Pulmonary artery endothelial cell (primary cell): ENCODE measurements around the gene EXD2. TPM values are rescaled to one million over a fixed set of nuclear protein-coding genes. Genes with fewer than 3 reads are reported as not detected.
"Not testable (repeated sequence)": the region's sequence is repeated elsewhere in the genome, so short reads cannot be mapped to it uniquely, and the experiment has no call there.

Experiments used
- DNase-seq: peaks from one replicate; pipeline ENCODE4 v3.0.0-alpha.2; 2011; ENCODE audit warnings: low read depth, low spot score
- total RNA-seq: library from RNA; depleted of rRNA; stranded (reverse); fragments of >200 nt; gene quantifications from 2 replicates; pipeline ENCODE4 v1.2.3, GENCODE V29; 2014

Gene EXD2
- total RNA-seq, 1 donor from 2014 or later = 22.7 TPM

DNA sequence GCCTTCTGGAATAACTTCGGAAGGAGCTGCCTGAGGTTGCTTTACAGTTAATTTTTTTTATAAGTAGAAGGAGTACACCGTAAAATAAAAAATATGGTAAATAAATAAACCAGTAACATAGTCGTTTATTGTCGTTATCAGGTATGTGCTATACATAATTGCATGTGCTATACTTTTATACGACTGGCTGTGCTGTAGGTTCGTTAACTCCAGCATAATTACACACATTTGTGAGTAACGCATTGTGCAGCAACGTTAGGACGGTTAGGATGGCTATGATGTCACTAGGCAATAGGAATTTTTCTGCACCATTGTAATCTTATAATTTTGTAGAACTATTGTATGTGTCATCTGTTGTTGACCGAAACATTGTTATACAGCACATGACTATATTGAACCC lies 8.5 kb downstream of the EXD2 start:
- no peak for DNase-seq

DNA sequence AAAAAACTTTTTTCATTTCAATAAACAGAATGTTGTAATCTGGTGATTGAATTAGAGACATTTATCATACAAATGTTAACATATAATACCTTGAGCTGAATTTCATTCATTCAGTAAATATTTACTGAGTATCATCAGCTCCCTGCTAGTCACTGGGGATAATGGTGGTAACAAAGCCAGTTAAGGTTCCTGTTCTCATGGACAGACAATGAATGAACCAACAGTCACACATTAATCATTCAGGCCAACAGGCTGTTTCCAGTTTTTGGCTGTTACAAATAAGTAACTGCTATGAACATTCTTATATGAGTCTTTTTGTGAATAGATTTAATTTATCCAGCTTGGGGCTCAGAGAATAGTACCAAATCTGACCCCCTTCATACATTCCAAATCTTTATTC lies 13.5 kb downstream of the EXD2 start:
- no peak for DNase-seq

DNA sequence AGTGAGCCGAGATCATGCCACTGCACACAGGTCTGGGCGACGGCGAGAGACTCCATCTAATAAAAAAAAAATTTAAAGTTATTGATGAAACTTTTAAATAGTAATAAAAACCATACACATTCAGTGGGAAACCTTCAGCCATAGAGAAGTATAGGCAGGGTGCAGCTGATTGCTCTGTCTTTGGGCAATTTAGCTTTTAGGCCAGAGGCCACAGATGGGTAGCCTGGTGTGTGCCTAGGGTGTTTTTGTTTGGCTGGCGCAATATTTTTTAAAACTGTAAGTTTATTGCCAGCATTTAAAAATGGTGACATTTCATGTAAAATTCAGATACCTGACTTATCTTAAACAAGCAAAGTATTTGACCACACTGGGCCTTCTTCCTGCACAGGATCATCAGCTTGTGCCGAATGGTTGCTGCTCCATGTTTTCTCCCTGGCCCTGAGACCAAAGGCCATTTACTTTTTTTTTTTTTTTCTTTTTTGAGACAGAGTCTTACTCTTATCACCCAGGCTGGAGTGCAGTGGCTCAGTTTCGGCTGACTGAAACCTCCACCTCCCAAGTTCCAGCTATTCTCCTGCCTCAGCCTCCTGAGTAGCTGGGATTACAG lies 16.2 kb downstream of the EXD2 start:
- no peak for DNase-seq

DNA sequence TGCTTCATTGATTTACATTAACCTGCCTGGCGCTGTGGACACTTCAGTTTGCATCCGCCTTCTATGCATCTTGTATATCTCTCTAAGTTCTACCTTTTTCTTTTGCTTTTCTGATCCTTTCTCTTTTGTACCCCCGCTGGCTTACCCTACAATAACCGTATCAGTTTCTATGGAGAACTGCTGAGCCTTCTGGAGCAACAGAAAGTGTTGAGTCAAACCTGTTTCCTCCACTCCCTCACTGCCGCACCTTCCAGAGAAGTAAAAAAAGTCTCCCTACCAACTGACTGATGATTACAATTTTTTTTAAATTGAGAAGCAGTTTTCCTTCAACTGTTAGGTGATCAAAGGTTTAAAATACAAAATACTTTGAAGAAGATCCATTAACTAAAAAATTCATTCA lies 17.4 kb downstream of the EXD2 start:
- no peak for DNase-seq

DNA sequence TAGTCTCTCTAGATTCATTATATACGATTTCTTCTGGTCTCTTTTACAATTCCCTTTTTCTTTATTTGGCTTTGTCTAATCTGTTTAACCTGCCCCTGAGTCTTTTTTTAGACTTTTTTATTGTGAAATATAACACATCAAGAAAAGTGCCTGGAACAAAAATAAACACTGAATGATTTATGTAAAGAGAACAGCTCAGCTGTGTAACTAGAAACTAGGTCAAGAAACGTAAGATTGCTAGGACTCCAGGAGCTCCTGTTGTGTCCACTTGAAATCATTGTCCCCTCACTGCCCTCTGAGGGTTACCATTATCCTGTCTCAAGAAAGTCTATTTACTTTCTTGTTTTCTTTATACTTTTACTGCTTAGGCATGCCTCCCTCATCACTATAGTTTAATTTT lies 23.1 kb downstream of the EXD2 start:
- no peak for DNase-seq

DNA sequence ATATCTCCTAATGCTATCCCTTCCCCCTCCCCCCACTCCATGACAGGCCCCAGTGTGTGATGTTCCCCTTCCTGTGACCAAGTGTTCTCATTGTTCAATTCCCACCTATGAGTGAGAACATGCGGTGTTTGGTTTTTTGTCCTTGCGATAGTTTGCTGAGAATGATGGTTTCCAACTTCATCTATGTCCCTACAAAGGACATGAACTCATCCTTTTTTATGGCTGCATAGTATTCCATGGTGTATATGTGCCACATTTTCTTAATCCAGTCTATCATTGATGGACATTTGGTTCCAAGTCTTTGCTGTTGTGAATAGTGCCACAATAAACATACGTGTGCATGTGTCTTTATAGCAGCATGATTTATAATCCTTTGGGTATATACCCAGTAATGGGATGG lies 26.4 kb downstream of the EXD2 start:
- not testable (repeated sequence) for DNase-seq

DNA sequence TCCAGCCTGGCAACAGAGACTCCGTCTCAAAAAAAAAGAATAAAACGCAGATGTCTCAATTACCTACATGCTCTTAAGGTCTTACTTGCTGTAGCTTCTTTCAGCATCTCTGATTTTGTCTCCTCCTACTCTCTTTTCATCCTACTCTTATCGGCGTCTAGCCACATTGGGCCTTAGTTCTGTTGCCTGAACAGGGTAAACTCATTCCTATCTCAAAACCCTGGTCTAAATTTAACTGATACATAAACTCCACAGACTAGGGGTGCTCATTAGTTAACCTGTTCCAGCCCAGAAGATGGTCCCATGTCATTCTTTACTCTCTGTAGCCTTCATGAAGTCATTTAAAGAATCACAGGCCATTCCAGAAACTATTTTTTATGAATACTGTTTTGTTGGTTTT lies 33.6 kb downstream of the EXD2 start:
- no peak for DNase-seq

DNA sequence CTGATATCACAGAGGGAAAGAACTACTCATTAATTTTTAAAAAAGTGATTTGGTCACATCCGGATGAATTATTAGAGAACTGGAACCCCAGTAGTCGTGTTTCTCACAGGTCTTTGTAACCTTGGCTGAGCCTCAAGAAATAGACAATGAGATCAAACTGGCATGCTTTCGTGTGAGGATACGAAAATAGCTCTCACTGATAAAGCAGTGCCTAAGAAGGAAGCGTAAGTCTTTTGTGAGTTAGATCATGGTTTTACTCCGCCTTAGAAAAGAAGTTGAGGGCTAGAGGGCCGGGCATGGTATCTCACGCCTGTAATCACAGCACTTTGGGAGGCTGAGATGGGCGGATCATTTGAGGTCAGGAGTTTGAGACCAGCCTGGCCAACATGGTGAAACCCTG lies 34.9 kb downstream of the EXD2 start:
- peak; percentile 88 for DNase-seq

DNA sequence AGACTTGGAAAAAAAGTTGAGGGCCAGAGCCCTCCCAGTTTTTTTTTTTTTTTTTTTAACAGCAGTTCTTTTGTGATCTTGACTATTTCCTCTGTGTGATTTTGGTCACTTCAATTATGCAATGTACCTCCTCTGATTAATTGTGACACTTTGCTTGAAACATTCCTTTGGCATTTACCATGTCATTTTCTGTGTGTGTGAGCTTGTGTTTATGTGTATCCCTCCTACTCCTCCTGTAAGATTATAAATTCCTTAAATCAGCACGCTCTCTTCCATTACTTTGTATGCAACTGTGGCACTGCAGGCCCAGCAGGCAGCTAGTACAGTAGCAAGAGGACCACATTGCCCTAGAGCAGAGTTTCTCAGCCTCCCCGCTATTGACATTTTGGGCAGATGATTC lies 35.4 kb downstream of the EXD2 start:
- DNase-seq = no peak

DNA sequence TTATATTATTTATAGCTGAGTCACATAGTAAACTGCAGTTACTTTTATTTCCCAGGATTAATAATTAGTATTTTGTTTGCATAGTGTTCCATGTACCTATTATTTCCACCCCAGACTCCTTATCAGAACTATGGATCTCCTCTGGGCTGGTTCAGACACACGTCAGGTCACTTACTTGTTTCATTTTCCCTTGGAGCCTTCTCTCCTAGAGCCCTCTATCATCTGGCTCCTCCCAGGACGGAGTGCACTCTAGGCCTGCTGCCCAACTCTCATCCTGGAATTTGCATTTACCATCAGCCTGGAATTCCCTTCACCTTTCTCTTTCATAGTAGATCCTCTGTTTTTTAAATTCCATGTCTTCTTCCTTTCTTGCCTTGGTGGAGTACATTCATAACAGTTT lies 40.2 kb downstream of the EXD2 start:
- DNase-seq = no peak

DNA sequence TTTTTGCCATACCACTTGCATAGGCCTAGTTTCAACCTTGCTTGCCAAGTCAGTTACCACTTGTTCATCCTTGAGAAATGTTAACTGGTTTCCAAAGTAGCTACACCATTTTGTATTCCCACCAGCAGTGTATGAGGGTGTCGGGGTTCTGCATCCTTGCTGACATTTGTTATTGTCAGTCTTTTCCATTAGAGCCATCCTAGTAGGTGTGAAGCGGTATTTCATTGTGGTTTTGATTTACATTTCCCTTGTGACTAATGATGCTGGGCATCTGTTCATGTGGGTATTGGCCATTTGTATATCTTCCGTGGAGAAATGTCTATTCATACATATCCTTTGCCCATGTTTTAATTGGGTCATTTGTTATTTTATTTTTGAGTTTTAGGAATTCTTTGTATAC lies 41.1 kb downstream of the EXD2 start:
- no peak for DNase-seq

DNA sequence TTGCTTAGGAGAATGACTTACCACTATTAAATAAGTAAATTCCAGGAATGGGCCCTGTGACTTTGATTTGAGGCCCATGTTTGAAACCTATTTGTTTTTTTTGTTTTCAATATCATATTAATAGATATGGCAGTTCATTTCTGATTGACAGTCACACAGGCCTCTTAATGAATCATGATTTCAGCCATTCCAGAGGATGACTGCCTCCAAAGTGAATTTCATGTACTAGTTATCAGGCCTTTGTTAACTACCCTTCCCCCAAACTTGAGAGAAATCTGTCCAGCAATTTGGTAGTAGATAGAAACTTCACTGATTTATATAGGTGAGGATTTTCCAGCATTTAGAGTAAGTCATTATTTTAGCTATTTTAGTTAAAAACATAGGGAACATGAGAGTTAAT lies 42.8 kb downstream of the EXD2 start:
- DNase-seq = no peak

DNA sequence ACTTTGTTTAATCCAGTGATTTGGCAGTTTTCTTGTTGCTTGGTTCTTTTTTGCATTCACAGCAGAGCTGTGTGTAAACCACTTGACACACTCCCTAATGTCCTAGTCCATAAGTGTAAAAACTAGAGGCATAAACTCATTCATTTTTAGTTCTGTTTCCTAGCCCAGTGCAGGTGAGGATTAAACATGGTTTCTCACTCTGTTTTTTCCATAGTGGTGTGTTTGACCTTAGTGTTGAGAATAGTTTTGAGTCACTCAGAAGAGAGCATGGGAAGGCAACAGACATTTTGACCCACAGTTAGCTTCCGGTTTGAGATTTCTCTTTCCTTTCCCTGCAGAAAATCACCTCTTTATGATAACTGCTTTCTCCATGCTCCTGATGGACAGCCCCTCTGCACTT lies 44.4 kb downstream of the EXD2 start:
- no peak for DNase-seq

DNA sequence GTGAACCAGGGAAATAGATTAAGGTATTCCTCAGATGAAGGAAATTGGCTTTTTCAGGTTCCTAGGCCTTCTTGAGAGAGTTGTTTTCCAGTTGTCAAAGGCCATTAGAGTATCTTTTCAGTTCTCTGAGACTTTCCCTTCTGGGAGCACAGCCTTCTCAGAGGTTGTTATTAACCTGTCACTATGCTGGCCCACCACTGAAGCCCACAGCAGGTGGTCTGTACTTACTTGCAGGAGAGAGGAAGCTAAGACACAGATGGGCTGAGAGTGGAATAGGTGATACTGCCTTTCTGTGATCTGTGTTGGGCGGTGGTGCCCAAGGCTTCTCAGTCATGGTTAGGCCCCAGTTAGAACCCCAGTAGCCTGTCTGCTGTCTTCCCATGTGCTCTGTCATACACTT lies 45.8 kb downstream of the EXD2 start:
- DNase-seq = no peak

DNA sequence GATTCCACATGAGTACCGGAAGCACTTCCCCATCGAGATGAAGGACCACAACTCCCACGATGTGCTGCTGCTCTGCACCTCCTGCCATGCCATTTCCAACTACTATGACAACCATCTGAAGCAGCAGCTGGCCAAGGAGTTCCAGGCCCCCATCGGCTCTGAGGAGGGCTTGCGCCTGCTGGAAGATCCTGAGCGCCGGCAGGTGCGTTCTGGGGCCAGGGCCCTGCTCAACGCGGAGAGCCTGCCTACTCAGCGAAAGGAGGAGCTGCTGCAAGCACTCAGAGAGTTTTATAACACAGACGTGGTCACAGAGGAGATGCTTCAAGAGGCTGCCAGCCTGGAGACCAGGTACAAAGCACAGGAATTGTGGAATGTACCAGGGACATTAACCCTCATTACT lies 46.3 kb downstream of the EXD2 start:
- DNase-seq = no peak

DNA sequence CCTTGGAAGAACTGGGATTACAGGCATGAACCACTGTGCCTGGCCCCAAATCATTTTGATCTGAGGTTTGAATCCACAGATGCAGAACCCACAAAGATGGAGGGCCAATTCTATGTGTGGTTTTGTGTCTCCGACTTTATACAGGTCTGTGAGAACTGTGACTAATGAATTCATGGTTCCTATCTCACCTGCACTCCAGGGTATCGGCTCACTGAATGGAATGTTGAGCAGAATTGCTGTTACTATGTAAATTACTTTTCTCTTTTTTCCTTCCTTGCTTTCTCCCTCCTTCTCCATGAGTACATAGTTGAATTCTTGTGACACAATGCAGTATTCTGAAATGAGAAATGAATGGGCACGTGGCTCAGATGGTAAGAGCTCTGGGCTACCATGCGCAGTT lies 47.6 kb downstream of the EXD2 start:
- no peak for DNase-seq

DNA sequence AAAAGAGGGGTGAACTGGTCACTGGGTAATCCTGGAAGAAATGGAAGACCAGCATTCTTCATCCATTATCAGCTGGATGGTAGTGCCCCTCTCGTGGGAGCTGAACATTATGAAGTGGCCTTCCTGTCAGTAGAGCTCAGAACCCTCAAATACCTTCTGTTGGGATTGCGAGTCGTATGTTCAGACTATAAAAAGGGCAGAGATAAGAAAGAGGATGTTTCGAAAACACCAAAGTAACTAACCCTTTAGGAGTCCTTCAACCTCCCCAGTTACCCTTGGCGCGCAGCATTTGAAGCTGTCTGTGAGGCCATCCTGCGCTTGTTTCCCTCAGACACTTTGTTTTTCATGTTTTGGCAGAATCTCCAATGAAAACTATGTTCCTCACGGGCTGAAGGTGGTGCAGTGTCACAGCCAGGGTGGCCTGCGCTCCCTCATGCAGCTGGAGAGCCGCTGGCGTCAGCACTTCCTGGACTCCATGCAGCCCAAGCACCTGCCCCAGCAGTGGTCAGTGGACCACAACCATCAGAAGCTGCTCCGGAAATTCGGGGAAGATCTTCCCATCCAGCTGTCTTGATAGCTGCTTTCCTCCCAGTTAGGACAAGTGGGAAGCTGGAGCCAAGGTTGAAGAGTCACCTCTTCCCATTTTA lies 49.4 kb downstream of the EXD2 start:
- DNase-seq = no peak

DNA sequence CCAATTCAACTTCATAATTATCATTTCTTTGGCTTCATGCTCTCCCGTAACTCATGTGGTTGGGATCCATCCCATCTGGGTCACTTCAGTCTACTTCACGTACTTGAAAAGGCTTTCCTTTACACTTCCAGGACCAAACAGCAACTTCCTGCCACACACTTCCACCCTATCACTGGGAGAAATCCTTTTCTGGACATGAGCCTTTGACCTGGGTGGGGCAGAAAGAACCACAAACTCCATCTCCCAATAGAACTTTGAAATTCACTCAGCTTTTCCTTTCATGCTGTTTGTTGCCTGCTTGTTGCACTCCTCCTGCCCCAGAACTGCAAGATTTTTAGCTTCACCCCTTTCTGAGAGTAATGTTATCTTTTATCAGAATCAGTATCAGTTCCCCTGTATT lies 50.3 kb downstream of the EXD2 start:
- DNase-seq = no peak

DNA sequence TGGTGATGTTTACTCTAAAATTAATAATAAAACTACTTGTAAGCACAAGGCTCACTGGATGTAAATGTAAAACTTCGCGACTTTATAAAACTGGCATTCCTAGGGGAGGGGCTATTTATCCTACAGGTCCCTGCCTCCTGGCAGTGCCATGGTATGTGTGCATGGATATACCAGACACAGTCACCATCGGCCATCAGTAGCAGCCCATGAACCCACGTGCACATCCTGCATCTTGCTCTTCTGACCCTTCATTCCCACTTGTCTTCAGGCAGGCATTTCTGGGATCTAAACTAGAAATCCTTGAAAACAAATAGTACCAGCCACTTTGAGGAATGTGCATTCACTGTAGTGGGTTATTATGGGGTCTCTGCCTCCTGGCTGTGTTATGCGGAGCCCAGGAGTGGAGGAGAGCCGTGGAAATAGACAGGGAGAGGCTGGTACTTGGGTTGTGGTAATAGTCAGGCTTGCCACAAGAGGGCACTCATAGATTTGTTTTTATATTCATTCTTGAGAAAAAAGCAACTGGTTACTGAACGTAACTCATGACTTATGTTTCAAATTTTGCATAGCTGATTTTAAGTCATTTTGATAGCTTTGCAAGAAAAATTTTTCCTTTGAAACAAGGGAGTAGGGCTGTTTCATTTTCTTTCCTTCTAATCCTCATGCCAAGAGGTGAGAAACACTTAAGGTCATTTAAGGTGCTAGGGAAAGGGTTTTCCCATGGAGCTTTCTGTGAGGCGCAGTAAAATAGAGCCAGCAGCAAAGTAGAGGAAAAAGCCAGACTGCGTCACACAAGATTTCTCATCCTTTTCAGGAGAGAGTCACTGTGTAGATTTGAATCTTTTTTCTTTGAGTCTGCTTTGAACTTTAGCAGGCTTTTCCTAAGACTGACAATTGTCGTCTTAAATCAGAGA lies 51.3 kb downstream of the EXD2 start:
- DNase-seq = peak; percentile 17

DNA sequence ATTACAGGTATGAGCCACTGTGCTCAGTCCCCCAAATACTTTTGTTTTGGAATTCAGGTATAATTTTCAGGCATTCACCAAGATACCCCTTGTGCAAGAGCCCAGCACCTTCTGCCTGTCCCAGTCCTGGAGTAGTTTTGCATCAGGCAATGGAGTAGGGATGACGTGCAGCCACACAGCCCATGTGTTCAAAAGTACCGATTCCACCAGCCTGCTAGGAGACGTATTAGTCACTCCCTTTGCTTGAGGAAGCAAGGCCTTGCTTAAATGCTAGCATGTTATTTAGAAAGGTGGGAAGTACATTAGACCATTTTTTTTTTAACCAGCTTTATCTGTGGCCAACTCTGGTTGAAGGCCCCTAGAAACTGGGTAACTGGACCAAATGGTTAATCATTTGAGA lies 53.6 kb downstream of the EXD2 start:
- DNase-seq = no peak

DNA sequence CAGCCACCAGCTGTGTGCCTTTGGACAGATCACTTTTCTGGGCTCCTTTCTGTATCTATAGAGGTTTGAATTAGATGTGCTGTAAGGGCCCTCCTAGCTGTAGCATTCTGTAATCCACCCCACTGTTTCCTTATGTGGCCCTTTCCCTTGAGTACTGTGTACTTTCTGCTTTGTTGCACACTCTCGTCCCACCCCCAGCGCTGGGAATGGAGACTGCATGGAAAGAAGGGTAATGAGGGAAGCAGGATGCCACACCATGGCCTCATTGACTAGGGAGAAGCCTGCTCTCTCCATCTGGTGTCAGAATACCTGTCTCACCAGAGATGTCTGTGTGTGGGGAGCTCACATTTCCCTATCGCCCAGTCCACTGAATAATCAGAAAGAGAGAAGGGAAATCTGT lies 55.0 kb downstream of the EXD2 start:
- DNase-seq = no peak

DNA sequence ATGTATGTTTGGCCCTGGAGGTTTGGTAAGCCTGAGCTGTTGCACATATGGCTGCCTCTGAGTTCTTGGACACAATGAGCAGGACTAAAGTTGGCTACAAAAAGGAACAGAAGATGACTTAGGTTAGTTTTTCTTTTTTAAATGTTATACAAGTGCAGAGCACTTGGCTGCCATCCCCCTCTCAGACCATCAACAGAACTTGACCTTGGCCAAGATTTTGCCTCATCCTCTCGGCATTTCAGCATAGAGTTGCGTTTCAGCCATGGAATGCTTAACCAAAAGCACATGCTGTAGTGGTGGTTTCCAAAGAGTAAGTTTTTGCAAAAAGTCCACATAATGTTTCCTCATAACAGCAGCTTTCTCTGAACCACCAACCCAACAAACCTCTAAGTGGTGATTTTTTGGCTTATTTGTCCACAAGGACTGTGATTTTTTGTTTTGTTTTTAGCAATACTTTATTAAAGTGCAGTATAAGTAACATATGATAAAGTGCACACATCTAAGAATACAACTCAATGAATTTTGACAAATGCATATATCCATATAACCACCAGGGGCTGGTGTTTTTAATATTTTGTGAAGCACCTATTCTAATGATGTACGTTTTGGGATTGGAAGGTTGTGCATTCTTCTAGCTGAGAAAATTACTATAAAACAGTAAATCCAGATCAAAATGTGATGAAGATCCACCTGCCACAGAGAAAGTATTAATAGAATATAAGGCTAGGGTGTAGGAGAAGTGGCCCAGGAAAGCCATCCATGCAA lies 56.6 kb downstream of the EXD2 start:
- DNase-seq = no peak
